IPS DF 19.7 (cell line): ENCODE results near the gene GUCA2A.

Experiments
- DNase-seq: peaks from one replicate; pipeline ENCODE4 v3.0.0-alpha.2; 2013; ENCODE audit warnings: low read depth, low spot score

Gene GUCA2A

GRCh38 chr1:42130061-42130660 lies 34.4 kb downstream of the GUCA2A start:
- no peak for DNase-seq

GRCh38 chr1:42128964-42129363 lies 35.6 kb downstream of the GUCA2A start:
- no peak for DNase-seq

GRCh38 chr1:42128499-42128898 lies 36.0 kb downstream of the GUCA2A start:
- DNase-seq = no peak

GRCh38 chr1:42127767-42128166 lies 36.8 kb downstream of the GUCA2A start:
- DNase-seq = no peak

GRCh38 chr1:42125552-42125951 lies 39.0 kb downstream of the GUCA2A start:
- no peak for DNase-seq

- DNase-seq = no peak
Measured at GRCh38 chr1:42122408-42122807, 42.1 kb downstream of the GUCA2A start.

- no peak for DNase-seq
Measured at GRCh38 chr1:42118125-42118524, 46.4 kb downstream of the GUCA2A start.

- DNase-seq = no peak
Measured at GRCh38 chr1:42117214-42117613, 47.3 kb downstream of the GUCA2A start.

- DNase-seq = no peak
Measured at GRCh38 chr1:42114229-42114628, 50.3 kb downstream of the GUCA2A start.
